IMR-90 (cell line): Measurements from ENCODE around the gene APCDD1L. TPM values are rescaled to one million over a fixed set of nuclear protein-coding genes. Genes with fewer than 3 reads are reported as not detected.
"Not testable (repeated sequence)": the region's sequence is repeated elsewhere in the genome, so short reads cannot be mapped to it uniquely, and the experiment has no call there.

Experiments
- ATAC-seq: fragments of 200-7000 bp; cut with Tn5 transposase; 2 replicates; pipeline ENCODE4 v1.9.1; 2020; ENCODE audit warnings: low read depth, mild to moderate bottlenecking, moderate library complexity
- BruUV-seq: library from RNA; stranded (reverse); fragments of 400-500 nt; replicated peaks from 2 replicates; lab custom pipeline; 2021; lab: Mats Ljungman, UMichigan
- CTCF ChIA-PET: fragments of 300-600 bp; formaldehyde crosslinking; extraction: SDS; loops from one replicate; lab custom pipeline; 2021; ENCODE audit warnings: antibody characterized with exemption; lab: Yijun Ruan, JAX
- POLR2A ChIA-PET: fragments of 300-600 bp; sonication (Branson Sonifier 250); formaldehyde crosslinking; loops from one replicate; lab custom pipeline; 2022; ENCODE audit warnings: antibody characterized with exemption; ENCODE audit not compliant: unreplicated experiment; lab: Charles Lee
- DNase-seq: peaks from one replicate; pipeline ENCODE4 v3.0.0; 2013
- H2AFZ ChIP-seq: replicated peaks from 2 replicates; pipeline ENCODE3; 2013; ENCODE audit warnings: low read length, mild to moderate bottlenecking; ENCODE audit not compliant: poor library complexity
- H2AK5ac ChIP-seq: 2 replicates; pipeline ENCODE4 v1.6.1; 2013; ENCODE audit warnings: low read depth, low read length, inconsistent platforms
- H2AK9ac ChIP-seq: replicated peaks from 2 replicates; pipeline ENCODE3; 2013; ENCODE audit warnings: mild to moderate bottlenecking, low read depth, low read length, moderate library complexity; ENCODE audit not compliant: poor library complexity
- H2BK120ac ChIP-seq: 2 replicates; pipeline ENCODE4 v1.6.1; 2013; ENCODE audit warnings: low read depth, low read length, inconsistent platforms
- H2BK15ac ChIP-seq: 3 replicates; pipeline ENCODE4 v1.6.1; 2013; ENCODE audit warnings: low read depth, low read length, inconsistent platforms
- H2BK20ac ChIP-seq: 2 replicates; pipeline ENCODE4 v1.6.1; 2013; ENCODE audit warnings: low read depth, mild to moderate bottlenecking, inconsistent platforms, low read length, moderate library complexity
- H2BK5ac ChIP-seq: 2 replicates; pipeline ENCODE4 v1.6.1; 2013; ENCODE audit warnings: mild to moderate bottlenecking, low read depth, low read length, inconsistent platforms; ENCODE audit not compliant: poor library complexity, severe bottlenecking
- H3K14ac ChIP-seq: replicated peaks from 2 replicates; pipeline ENCODE4 v1.6.1; 2013; ENCODE audit warnings: low read depth, low read length, inconsistent platforms
- H3K18ac ChIP-seq: 2 replicates; pipeline ENCODE4 v1.6.1; 2013; ENCODE audit warnings: low read depth, low read length, control low read depth
- H3K23ac ChIP-seq: 2 replicates; pipeline ENCODE4 v1.6.1; 2013; ENCODE audit warnings: low read depth, low read length, inconsistent platforms
- H3K27ac ChIP-seq: 2 replicates; pipeline ENCODE4 v1.5.1; 2013; ENCODE audit warnings: mild to moderate bottlenecking, control low read depth, low read length; ENCODE audit not compliant: insufficient read depth
- H3K27me3 ChIP-seq: 2 replicates; pipeline ENCODE4 v1.6.1; 2013; ENCODE audit warnings: low read length; ENCODE audit not compliant: control insufficient read depth, insufficient read depth
- H3K36me3 ChIP-seq: 2 replicates; pipeline ENCODE4 v1.6.1; 2013; ENCODE audit warnings: low read length, mixed read lengths; ENCODE audit not compliant: control insufficient read depth, insufficient read depth
- H3K4ac ChIP-seq: 2 replicates; pipeline ENCODE4 v1.6.1; 2013; ENCODE audit warnings: low read depth, low read length, inconsistent platforms
- H3K4me1 ChIP-seq: 2 replicates; pipeline ENCODE4 v1.6.1; 2013; ENCODE audit warnings: low read length, mixed read lengths; ENCODE audit not compliant: control insufficient read depth, insufficient read depth
- H3K4me2 ChIP-seq: 2 replicates; pipeline ENCODE4 v1.6.1; 2013; ENCODE audit warnings: low read depth, mild to moderate bottlenecking, control low read depth, low read length, moderate library complexity
- H3K4me3 ChIP-seq: 2 replicates; pipeline ENCODE4 v1.5.1; 2013; ENCODE audit warnings: low read depth, mild to moderate bottlenecking, control low read depth, low read length, moderate library complexity; ENCODE audit not compliant: insufficient read depth
- H3K56ac ChIP-seq: 2 replicates; pipeline ENCODE4 v1.6.1; 2013; ENCODE audit warnings: low read length, inconsistent platforms; ENCODE audit not compliant: insufficient read depth; ENCODE audit errors: extremely low read depth
- H3K79me1 ChIP-seq, 2 experiments: 2 replicates each; pipeline ENCODE4 v1.6.1; 2013; ENCODE audit warnings: low read length in 2 of 2, inconsistent platforms in 1 of 2, low read depth in 1 of 2
- H3K9ac ChIP-seq: 2 replicates; pipeline ENCODE4 v1.6.1; 2013; ENCODE audit warnings: low read depth, low read length, control low read depth
- H3K9me1 ChIP-seq: 2 replicates; pipeline ENCODE4 v1.6.1; 2013; ENCODE audit warnings: low read length, inconsistent platforms; ENCODE audit not compliant: insufficient read depth
- H3K9me3 ChIP-seq: 2 replicates; pipeline ENCODE4 v1.6.1; 2013; ENCODE audit warnings: low read length; ENCODE audit not compliant: control insufficient read depth, insufficient read depth
- H4K20me1 ChIP-seq: 2 replicates; pipeline ENCODE4 v1.6.1; 2013; ENCODE audit warnings: low read length, inconsistent platforms; ENCODE audit not compliant: insufficient read depth
- H4K5ac ChIP-seq: 2 replicates; pipeline ENCODE4 v1.6.1; 2013; ENCODE audit warnings: mild to moderate bottlenecking, low read depth, low read length, control low read depth
- H4K8ac ChIP-seq, 2 experiments: 2 replicates each; pipeline ENCODE4 v1.6.1; 2013; ENCODE audit warnings: low read depth in 2 of 2, low read length in 2 of 2, control low read depth in 1 of 2, inconsistent platforms in 1 of 2
- H4K91ac ChIP-seq: 2 replicates; pipeline ENCODE4 v1.6.1; 2013; ENCODE audit warnings: low read depth, low read length, inconsistent platforms; ENCODE audit not compliant: insufficient read depth
- CEBPB ChIP-seq: IDR thresholded peaks from 2 replicates; pipeline ENCODE4 v1.6.1; 2012; ENCODE audit warnings: low read depth, low read length, improper control_type of control experiment
- FOS ChIP-seq: fragments of 150-350 bp; IDR thresholded peaks from 2 replicates; pipeline ENCODE4 v1.6.1; 2016; ENCODE audit warnings: low read depth, low read length
- MAFK ChIP-seq: IDR thresholded peaks from 2 replicates; pipeline ENCODE4 v1.6.1; 2012; ENCODE audit warnings: low read depth, low read length, improper control_type of control experiment
- POLR2A ChIP-seq: IDR thresholded peaks from 2 replicates; pipeline ENCODE4 v1.6.1; 2012; ENCODE audit warnings: mild to moderate bottlenecking, low read depth, low read length
- SMC3 ChIP-seq: fragments of 150-350 bp; IDR thresholded peaks from 2 replicates; pipeline ENCODE4 v1.6.1; 2016; ENCODE audit warnings: low read depth, mild to moderate bottlenecking, antibody characterized with exemption, low read length, moderate library complexity
- WGBS, 2 experiments: methylation state at CpG; one replicate each; pipeline versions ENCODE4 v1.1.5 to v1.1.7; 2013; ENCODE audit warnings: missing lambda C conversion rate in 2 of 2; ENCODE audit not compliant: insufficient read length in 1 of 2; ENCODE audit errors: extremely low coverage in 2 of 2; 5-methylcytosine and 5-hydroxymethylcytosine counted together
- dilution Hi-C: fragments of 300-500 bp; cut with HindIII; formaldehyde crosslinking; loops from one replicate; pipeline ENCODE4 v1.14.3; 2018; ENCODE audit warnings: low sequenced_read_pairs; ENCODE audit not compliant: unreplicated experiment
- in situ Hi-C: fragments of 300-500 bp; cut with MboI; formaldehyde crosslinking; loops from 3 replicates; pipeline ENCODE4 v1.14.3; 2019; ENCODE audit warnings: low sequenced_read_pairs, inconsistent platforms, mixed read lengths
- intact Hi-C: fragments of 100-400 bp; cut with micrococcal nuclease; formaldehyde crosslinking; loops from 2 replicates; pipeline ENCODE4 v1.10.0; 2022
- polyA plus RNA-seq, 3 experiments: library from polyadenylated mRNA; depleted of rRNA; stranded (reverse); fragments of >200 nt; gene quantifications; 2 replicates each; pipeline ENCODE4 v1.2.3, GENCODE V29; 2012; ENCODE audit warnings: low replicate concordance in 1 of 3
- total RNA-seq: library from RNA; depleted of rRNA; stranded (reverse); fragments of >200 nt; gene quantifications from 2 replicates; pipeline ENCODE4 v1.2.3, GENCODE V29; 2012
- TF ChIP-seq, protein P1 (sequence below): conservative IDR thresholded peaks from 2 replicates; pipeline ENCODE4 v1.5.1; 2012; ENCODE audit warnings: mild to moderate bottlenecking, low read depth, low read length, improper control_type of control experiment

APCDD1L gene
- total and polyA plus RNA-seq, 2 of the 4 experiments (the other 2 are of a cell fraction), result 2.5 to 18.3 TPM

- H4K91ac ChIP-seq, result no peak overlapping the region
- ChIA-PET POLR2A (no interaction called here), CTCF (interaction anchor here (0.6 kb wide), 1 partner anchor 9 kb away, joined by 3 read pairs; no protein-coding TSS in a partner anchor)
- H3K9me3 ChIP-seq, result peaks cover 13% of the 10 kb centered on the region
- H2AK9ac ChIP-seq, result no peak overlapping the region
- H2BK5ac ChIP-seq, result no peak overlapping the region
- H4K8ac ChIP-seq, result no peak overlapping the region
- intact Hi-C loops, result no loop called here
- H3K14ac ChIP-seq, result no peak overlapping the region
- 96% methylated on average over 4 of the region's 17 CpGs; no CpG with 5 or more reads in 1 of the 2 experiments for WGBS, 2 experiments
- dilution Hi-C loops, result no loop called here
- H3K18ac ChIP-seq, result no peak overlapping the region
- H3K36me3 ChIP-seq, result no peaks in the 10 kb centered on the region
- no peak for TF ChIP-seq POLR2A
- no peak for TF ChIP-seq MAFK
- TF ChIP-seq, protein P1, sequence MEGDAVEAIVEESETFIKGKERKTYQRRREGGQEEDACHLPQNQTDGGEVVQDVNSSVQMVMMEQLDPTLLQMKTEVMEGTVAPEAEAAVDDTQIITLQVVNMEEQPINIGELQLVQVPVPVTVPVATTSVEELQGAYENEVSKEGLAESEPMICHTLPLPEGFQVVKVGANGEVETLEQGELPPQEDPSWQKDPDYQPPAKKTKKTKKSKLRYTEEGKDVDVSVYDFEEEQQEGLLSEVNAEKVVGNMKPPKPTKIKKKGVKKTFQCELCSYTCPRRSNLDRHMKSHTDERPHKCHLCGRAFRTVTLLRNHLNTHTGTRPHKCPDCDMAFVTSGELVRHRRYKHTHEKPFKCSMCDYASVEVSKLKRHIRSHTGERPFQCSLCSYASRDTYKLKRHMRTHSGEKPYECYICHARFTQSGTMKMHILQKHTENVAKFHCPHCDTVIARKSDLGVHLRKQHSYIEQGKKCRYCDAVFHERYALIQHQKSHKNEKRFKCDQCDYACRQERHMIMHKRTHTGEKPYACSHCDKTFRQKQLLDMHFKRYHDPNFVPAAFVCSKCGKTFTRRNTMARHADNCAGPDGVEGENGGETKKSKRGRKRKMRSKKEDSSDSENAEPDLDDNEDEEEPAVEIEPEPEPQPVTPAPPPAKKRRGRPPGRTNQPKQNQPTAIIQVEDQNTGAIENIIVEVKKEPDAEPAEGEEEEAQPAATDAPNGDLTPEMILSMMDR, result no peak
- TF ChIP-seq SMC3, result no peak
- no peak for TF ChIP-seq CEBPB
- no peak for TF ChIP-seq FOS
- H3K79me1 ChIP-seq, result peaks cover 9 to 15% of the 10 kb centered on the region in 2 experiments; a peak in 1 of 4 replicates
- DNase-seq, result no peak
- no peak overlapping the region for H4K5ac ChIP-seq
- no peak overlapping the region for H2BK15ac ChIP-seq
- no peak overlapping the region for H3K4me3 ChIP-seq
- ATAC-seq, result no peak
- in situ Hi-C loops, result no loop called here
- no peak overlapping the region for H2AK5ac ChIP-seq
- H3K56ac ChIP-seq, result no peak overlapping the region
- H3K27me3 ChIP-seq, result peaks cover 11% of the 10 kb centered on the region; the same call in 1 of the 2 replicates
- H3K9ac ChIP-seq, result no peak overlapping the region
- H2AFZ ChIP-seq, result no peak overlapping the region
- BruUV-seq, result no TSS peak
- no peaks in the 10 kb centered on the region for H4K20me1 ChIP-seq
- no peak overlapping the region for H2BK120ac ChIP-seq
- H3K27ac ChIP-seq, result no peak overlapping the region
- H3K9me1 ChIP-seq, result 0 out of 2 replicates have a peak, but pooled peaks cover 3% of the 10 kb centered on the region
- H3K4me2 ChIP-seq, result no peak overlapping the region
- no peak overlapping the region for H3K4ac ChIP-seq
- no peak overlapping the region for H2BK20ac ChIP-seq
- no peak overlapping the region for H3K23ac ChIP-seq
- H3K4me1 ChIP-seq, result peaks cover 5% of the 10 kb centered on the region
Measured at GRCh38 chr20:58508762-58509395, 6.3 kb downstream of the APCDD1L start.

GRCh38 chr20:58506999-58507398, 8.2 kb downstream of the APCDD1L start:
- H3K9ac ChIP-seq, H3K4me1 ChIP-seq, H3K18ac ChIP-seq, H2AK5ac ChIP-seq, H4K20me1 ChIP-seq, H2BK15ac ChIP-seq, H3K4ac ChIP-seq, H3K4me3 ChIP-seq, H2BK5ac ChIP-seq, H3K27ac ChIP-seq, H2BK120ac ChIP-seq, H4K91ac ChIP-seq, H4K5ac ChIP-seq, ATAC-seq, DNase-seq, H3K9me1 ChIP-seq, POLR2A ChIA-PET, H3K23ac ChIP-seq, H3K36me3 ChIP-seq, CTCF ChIA-PET, H3K27me3 ChIP-seq, H2BK20ac ChIP-seq, H4K8ac ChIP-seq, H3K4me2 ChIP-seq, dilution Hi-C loops, H3K14ac ChIP-seq, in situ Hi-C loops, H2AK9ac ChIP-seq, BruUV-seq, intact Hi-C loops, H2AFZ ChIP-seq, H3K56ac ChIP-seq: not testable (repeated sequence)
- peaks cover 16% of the 10 kb centered on the region for H3K9me3 ChIP-seq
- H3K79me1 ChIP-seq, result peaks cover 9 to 11% of the 10 kb centered on the region in 2 experiments; a peak in 1 of 4 replicates
- 80% methylated on average over 1 of the region's 3 CpGs; no CpG with 5 or more reads in 1 of the 2 experiments for WGBS, 2 experiments
